ENCODE data around the gene TNFSF12. TPM values are rescaled to one million over a fixed set of nuclear protein-coding genes. Genes with fewer than 3 reads are reported as not detected.

Gene TNFSF12
- total RNA-seq, 1 donor from 2014 or later = 30.6 TPM

DNA sequence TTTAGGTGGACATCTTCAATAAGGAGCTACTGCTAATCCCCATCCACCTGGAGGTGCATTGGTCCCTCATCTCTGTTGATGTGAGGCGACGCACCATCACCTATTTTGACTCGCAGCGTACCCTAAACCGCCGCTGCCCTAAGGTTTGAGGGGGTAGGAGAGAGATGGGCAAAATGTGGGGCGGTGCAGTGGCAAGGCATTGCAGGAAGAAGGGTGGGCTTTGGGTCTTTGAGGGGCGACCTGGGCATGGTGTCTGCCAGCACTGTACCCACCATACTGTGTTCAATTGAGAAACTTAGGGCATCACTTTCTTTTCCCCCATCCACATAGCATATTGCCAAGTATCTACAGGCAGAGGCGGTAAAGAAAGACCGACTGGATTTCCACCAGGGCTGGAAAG, 21.5 kb downstream of the TNFSF12 start:
- no peak for DNase-seq (ENCODE audit: low spot score)

- no peak for DNase-seq (ENCODE audit: low spot score)
Measured at GRCh38 chr17:7572338-7572587, 23.4 kb downstream of the TNFSF12 start.

DNA sequence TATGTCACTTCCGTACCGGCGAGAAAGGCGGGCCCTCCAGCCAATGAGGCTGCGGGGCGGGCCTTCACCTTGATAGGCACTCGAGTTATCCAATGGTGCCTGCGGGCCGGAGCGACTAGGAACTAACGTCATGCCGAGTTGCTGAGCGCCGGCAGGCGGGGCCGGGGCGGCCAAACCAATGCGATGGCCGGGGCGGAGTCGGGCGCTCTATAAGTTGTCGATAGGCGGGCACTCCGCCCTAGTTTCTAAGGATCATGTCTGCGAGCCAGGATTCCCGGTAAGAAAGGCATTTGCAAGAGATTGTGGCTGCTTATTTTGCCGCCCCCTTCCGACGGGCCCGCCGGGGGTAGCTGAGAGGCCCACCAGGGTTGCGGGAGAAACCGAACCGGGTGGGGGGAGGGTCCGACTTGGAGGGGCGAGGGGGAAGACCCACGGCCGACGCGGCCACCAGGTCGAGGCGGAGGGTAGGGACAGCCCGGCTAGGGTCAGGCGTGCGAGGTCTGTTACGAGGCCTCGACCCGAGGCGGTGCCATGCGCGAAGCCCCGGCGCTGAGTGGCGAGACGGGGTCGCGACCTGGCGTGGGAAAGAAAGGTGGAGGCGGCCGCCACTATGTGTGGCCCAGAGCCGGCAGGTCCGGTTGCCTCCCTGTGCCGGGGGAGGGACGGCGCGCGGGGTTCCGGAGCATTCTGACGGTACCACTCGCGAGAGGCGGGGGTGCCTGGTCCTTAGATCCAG, 23.9 kb downstream of the TNFSF12 start:
- peak; percentile 100 for DNase-seq (ENCODE audit: low spot score)

DNA sequence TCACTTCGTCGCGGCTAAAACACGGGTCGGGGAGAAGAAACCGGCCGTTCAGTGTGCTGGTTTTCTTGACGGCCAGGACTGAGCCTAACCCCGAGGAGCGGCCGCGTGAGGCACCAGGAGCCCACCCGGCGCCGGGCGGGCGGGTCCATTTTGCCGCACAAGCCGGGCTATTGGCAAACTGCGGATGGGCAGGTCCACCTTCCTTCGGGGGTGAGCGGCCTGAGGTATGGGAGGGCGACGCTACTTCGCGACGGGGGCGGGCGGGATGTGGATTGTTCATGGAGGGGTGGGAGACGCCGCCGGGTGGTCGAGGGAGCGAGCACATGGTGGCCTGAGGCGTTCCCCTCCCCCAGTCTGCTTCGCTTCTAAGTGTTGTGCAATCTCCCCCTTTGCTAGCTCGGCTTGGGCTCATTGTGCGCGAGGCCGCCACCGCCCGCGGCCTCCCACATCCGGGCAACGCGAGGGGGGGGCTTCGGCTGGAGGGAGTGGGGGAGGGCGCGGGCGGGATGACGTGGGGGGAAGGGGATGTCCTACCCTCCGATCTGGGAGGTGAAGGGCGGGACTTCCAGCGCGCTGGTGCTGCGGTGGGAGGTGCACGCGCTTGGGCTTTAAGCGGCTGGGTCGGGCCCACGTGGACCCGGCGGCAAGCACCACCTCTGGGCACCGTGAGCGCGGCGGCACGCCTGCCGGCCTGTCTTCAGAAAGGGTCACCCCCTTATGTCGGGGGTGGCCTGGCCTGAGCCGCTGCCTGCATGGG, 24.6 kb downstream of the TNFSF12 start:
- peak; percentile 93 for DNase-seq (ENCODE audit: low spot score)

- no peak for DNase-seq (ENCODE audit: low spot score)
Measured at GRCh38 chr17:7574176-7574953, 25.5 kb downstream of the TNFSF12 start.

DNA sequence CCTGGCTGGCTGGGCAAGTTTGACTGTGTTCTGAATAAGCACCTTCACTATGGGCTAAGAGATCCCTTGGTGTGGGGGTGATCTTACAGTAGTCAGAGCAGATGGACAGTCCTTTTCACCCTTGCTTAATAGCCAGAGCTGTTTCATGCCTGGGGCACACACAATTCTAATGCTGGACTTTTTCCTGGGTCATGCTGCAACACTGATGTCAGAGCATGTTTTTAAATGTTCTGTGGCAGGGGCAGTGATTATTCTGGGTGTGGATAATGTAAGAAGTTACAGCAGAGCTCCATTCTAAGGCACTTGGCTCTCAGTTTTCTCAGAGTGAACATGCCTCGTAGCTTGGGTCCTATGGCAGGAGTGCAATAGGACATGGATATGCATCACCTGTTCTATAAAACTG, 26.6 kb downstream of the TNFSF12 start:
- no peak for DNase-seq (ENCODE audit: low spot score)

GRCh38 chr17:7575959-7576358, 27.1 kb downstream of the TNFSF12 start:
- DNase-seq (ENCODE audit: low spot score) = no peak

GRCh38 chr17:7576432-7576937, 27.6 kb downstream of the TNFSF12 start:
- no peak for DNase-seq (ENCODE audit: low spot score)

DNA sequence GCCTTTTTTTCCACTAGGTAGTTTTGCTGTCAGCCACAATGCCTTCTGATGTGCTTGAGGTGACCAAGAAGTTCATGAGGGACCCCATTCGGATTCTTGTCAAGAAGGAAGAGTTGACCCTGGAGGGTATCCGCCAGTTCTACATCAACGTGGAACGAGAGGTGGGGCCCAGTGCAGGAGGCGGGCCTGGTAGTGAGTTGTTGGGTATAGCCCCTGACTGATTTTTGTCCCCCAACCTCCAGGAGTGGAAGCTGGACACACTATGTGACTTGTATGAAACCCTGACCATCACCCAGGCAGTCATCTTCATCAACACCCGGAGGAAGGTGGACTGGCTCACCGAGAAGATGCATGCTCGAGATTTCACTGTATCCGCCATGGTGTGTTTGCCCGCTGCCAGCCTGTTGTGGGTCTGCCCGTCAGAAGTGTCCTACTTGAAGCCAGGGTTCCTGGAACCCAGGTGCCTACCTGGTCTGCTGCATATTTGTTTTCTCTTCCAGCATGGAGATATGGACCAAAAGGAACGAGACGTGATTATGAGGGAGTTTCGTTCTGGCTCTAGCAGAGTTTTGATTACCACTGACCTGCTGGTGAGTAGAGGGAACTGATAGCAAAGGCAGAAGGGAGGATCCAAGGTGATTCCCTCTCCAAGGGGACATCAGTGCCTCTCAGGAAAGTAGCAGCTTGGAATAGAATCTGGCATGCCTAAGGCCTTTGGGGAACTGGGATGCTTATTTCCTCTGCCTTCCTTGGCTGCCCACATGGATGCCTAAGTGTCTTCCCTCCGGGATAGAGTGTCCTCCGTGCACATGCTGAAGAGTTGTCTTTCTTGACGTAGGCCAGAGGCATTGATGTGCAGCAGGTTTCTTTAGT, 28.7 kb downstream of the TNFSF12 start:
- DNase-seq (ENCODE audit: low spot score) = no peak

- peak; percentile 88 for DNase-seq (ENCODE audit: low spot score)
Measured at GRCh38 chr17:7579001-7579833, 30.4 kb downstream of the TNFSF12 start, which contains the start of gene CD68. CD68 (plus strand) TSS chr17:7579638; CDS start chr17:7579678, 40 bp downstream.

DNA sequence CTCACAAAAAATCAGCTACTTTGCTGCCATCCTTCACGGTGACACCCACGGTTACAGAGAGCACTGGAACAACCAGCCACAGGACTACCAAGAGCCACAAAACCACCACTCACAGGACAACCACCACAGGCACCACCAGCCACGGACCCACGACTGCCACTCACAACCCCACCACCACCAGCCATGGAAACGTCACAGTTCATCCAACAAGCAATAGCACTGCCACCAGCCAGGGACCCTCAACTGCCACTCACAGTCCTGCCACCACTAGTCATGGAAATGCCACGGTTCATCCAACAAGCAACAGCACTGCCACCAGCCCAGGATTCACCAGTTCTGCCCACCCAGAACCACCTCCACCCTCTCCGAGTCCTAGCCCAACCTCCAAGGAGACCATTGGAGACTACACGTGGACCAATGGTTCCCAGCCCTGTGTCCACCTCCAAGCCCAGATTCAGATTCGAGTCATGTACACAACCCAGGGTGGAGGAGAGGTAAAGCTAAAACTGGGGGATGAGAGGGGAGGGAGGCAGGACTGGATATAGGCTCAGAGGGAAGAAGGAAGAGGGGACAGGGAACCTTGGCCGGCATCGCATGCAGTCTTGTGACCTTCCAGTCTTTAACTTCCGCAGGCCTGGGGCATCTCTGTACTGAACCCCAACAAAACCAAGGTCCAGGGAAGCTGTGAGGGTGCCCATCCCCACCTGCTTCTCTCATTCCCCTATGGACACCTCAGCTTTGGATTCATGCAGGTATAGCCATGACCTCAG, 31.2 kb downstream of the TNFSF12 start:
- DNase-seq (ENCODE audit: low spot score) = no peak

DNA sequence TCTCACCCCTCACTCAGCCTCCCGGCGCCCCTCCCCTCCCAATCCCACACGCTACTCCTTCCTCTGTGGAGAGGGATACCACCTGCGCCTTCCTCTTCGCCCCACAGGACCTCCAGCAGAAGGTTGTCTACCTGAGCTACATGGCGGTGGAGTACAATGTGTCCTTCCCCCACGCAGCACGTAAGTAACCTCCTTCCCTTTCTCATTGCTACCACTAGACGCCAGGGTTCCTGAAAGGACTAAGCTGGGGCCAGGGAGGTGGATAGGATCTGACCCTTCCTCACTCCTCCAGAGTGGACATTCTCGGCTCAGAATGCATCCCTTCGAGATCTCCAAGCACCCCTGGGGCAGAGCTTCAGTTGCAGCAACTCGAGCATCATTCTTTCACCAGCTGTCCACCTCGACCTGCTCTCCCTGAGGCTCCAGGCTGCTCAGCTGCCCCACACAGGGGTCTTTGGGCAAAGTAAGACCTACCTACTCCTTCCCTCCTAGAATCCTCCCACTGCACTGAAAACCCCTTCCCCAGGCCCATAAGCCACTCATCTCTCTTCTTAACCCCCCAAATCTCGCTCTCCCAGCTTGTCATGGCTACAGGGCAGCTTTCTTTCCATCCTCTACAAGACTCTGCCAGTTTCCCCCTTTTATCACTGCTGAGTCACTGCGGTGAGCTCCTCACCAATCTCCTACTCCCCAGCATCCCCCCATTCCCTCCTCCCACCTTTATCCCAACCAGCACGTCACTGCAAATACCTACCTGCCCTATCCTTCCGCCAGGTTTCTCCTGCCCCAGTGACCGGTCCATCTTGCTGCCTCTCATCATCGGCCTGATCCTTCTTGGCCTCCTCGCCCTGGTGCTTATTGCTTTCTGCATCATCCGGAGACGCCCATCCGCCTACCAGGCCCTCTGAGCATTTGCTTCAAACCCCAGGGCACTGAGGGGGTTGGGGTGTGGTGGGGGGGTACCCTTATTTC, 32.0 kb downstream of the TNFSF12 start:
- no peak for DNase-seq (ENCODE audit: low spot score)

DNA sequence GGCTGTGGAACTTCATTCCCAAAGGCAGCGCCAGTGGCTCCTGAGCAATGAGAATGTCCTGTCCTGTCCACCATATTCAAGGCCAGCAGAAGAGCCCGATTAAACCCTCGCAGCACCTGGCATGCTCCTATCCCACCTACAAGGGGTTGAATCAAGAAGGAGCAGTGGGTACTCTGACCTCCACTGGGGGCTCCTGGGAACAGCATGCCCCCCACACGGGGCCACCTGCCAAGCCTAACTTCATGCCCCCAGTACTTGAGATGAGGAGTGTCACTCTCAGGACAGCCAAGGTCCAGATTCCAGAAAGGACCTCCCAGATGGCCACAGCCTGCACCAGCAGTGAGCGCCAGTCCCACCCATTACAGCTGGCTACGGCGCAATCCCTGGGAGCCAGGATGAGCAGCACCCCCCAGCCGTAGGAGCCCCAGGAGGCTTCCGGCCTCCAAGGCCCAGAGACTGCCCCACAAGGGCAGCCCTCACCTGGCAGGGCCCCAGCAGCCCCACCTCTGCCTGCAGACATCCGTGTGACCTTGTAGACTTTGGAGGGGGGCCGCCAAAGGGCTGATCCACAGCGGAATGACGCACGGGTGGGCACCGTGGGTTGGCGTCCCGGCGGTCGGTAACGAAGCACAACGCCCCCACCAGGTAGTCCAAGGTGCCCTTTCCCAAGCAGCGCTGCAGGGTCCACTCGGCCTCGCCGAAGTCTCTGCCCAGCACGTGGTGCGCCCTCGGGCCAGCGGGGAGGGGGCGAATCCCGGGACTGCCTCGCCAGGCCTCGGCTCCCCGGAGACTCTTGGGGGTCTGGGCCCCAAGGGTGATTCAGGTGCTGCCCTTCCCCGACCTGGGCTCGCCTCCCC, 33.8 kb downstream of the TNFSF12 start:
- DNase-seq (ENCODE audit: low spot score) = no peak

- DNase-seq (ENCODE audit: low spot score) = peak; percentile 97
Measured at GRCh38 chr17:7583253-7584109, 34.6 kb downstream of the TNFSF12 start, which contains the start of gene MPDU1. MPDU1 (plus strand) TSS chr17:7583852; CDS start chr17:7583863, 11 bp downstream.

DNA sequence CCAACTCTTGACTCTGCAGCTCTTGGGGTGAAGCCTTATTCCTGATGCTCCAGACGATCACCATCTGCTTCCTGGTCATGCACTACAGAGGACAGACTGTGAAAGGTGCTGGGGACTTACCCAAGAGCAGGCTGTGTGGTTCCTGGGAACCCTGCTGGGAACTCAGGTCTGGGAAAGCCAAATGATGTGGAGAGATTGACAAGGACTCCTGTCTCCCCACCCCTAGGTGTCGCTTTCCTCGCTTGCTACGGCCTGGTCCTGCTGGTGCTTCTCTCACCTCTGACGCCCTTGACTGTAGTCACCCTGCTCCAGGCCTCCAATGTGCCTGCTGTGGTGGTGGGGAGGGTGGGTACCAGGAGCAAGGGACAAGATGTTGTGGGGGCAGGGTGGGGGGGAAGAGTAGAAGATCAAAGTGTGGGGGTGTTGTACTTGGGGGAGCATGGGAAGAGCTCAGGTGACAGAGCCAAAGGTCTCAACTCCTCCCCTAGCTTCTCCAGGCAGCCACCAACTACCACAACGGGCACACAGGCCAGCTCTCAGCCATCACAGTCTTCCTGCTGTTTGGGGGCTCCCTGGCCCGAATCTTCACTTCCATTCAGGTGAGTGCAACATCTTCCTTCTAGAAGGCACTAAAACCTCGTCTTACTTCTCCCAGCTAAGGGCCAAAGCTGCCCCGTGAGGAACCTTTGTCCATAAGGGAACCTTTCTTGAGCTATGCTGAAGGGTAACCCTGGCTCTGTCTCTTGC, 38.0 kb downstream of the TNFSF12 start:
- no peak for DNase-seq (ENCODE audit: low spot score)

Measured in ureter (tissue), 1 donor.